B cell (primary cell): ENCODE data around the gene ITFG2. TPM values are rescaled to one million over a fixed set of nuclear protein-coding genes. Genes with fewer than 3 reads are reported as not detected.

Experiments
- ATAC-seq: fragments of 200-7000 bp; cut with Tn5 transposase; one replicate; pipeline ENCODE4 v1.10.0; 2021; ENCODE audit warnings: low read depth, mild to moderate bottlenecking, moderate number of reproducible peaks, moderate library complexity
- CTCF ChIA-PET: fragments of 350-600 bp; sonication (Branson Sonifier 250); formaldehyde crosslinking; loops from one replicate; lab custom pipeline; 2021; ENCODE audit warnings: antibody characterized with exemption, inconsistent platforms; lab: Charles Lee
- POLR2A ChIA-PET: fragments of 350-600 bp; sonication (Branson Sonifier 250); formaldehyde crosslinking; loops from one replicate; lab custom pipeline; 2021; ENCODE audit warnings: antibody characterized with exemption; lab: Charles Lee
- DNase-seq: peaks from one replicate; pipeline ENCODE4 v3.0.0; 2013
- H2AFZ ChIP-seq: 2 replicates; pipeline ENCODE4 v1.6.1; 2012; ENCODE audit warnings: mild to moderate bottlenecking, low read depth, low read length; ENCODE audit not compliant: insufficient read depth, poor library complexity, severe bottlenecking
- H3K27ac ChIP-seq, 2 donors: 1 replicate in 1 of 2; 2 replicates in 1 of 2; pipeline ENCODE4 v1.5.1; 2012 to 2013; ENCODE audit warnings: low read length in 2 of 2, mild to moderate bottlenecking in 2 of 2, moderate library complexity in 1 of 2
- H3K27me3 ChIP-seq, 4 experiments: fragments of 200-600 bp in 1 of 4; sonication (generic) in 1 of 4; replicated peaks in 1 of 4; 1 replicate in 2 of 4; 2 replicates in 2 of 4; pipeline versions ENCODE4 v1.6.1 to v1.7.0; 2013 to 2016; ENCODE audit warnings: low read length in 3 of 4, mild to moderate bottlenecking in 2 of 4, mixed read lengths in 1 of 4, moderate library complexity in 1 of 4; ENCODE audit not compliant: insufficient read depth in 4 of 4, control insufficient read depth in 3 of 4; ENCODE audit errors: control extremely low read depth in 1 of 4
- H3K36me3 ChIP-seq, 2 experiments: replicated peaks in 1 of 2; 1 replicate in 1 of 2; 2 replicates in 1 of 2; pipeline versions ENCODE4 v1.6.1 to v1.7.1; 2013; ENCODE audit warnings: low read length in 1 of 2; ENCODE audit not compliant: insufficient read depth in 2 of 2, control insufficient read depth in 1 of 2; ENCODE audit errors: control extremely low read depth in 1 of 2, extremely low read depth in 1 of 2
- H3K4me1 ChIP-seq, 2 donors: fragments of 200-600 bp in 1 of 2; sonication (generic) in 1 of 2; 1 replicate in 1 of 2; 2 replicates in 1 of 2; pipeline versions ENCODE4 v1.5.1 to v1.6.1; 2013 to 2017; ENCODE audit warnings: low read length in 2 of 2; ENCODE audit not compliant: control insufficient read depth in 2 of 2, insufficient read depth in 2 of 2
- H3K4me2 ChIP-seq: replicated peaks from 2 replicates; pipeline ENCODE3; 2012; ENCODE audit warnings: mild to moderate bottlenecking, low read depth, low read length; ENCODE audit not compliant: poor library complexity, severe bottlenecking
- H3K4me3 ChIP-seq, 5 experiments: fragments of 200-600 bp in 1 of 5; sonication (generic) in 1 of 5; 1 replicate in 3 of 5; 2 replicates in 2 of 5; pipeline versions ENCODE4 v1.5.1 to v1.7.0; 2011 to 2016; ENCODE audit warnings: low read length in 4 of 5, mild to moderate bottlenecking in 4 of 5, low read depth in 2 of 5, control low read depth in 1 of 5, moderate library complexity in 1 of 5; ENCODE audit not compliant: insufficient read depth in 1 of 5; ENCODE audit errors: control extremely low read depth in 1 of 5, extremely low read depth in 1 of 5
- H3K79me2 ChIP-seq: fragments of 200-600 bp; sonication (generic); one replicate; pipeline ENCODE4 v1.6.0; 2016; ENCODE audit warnings: low read length; ENCODE audit not compliant: control insufficient read depth, insufficient read depth
- H3K9ac ChIP-seq: fragments of 200-600 bp; sonication (generic); 2 replicates; pipeline ENCODE4 v1.6.1; 2017; ENCODE audit warnings: mild to moderate bottlenecking, low read length, moderate library complexity
- H3K9me3 ChIP-seq, 3 donors: one replicate each; pipeline versions ENCODE4 v1.6.1 to v1.7.1; 2013; ENCODE audit warnings: low read length in 2 of 3; ENCODE audit not compliant: control insufficient read depth in 2 of 3, insufficient read depth in 1 of 3; ENCODE audit errors: control extremely low read depth in 1 of 3
- H4K20me1 ChIP-seq: 2 replicates; pipeline ENCODE4 v1.6.0; 2012; ENCODE audit warnings: mild to moderate bottlenecking, low read length; ENCODE audit not compliant: insufficient read depth, control insufficient read depth, poor library complexity, severe bottlenecking
- H3K27ac Mint-ChIP-seq: one replicate; pipeline ENCODE4 v1.8.0; 2021; ENCODE audit warnings: mixed read lengths
- H3K27me3 Mint-ChIP-seq: one replicate; pipeline ENCODE4 v1.8.0; 2021; ENCODE audit warnings: mixed read lengths
- H3K4me1 Mint-ChIP-seq: one replicate; pipeline ENCODE4 v1.8.0; 2021; ENCODE audit warnings: mixed read lengths
- H3K4me3 Mint-ChIP-seq: one replicate; pipeline ENCODE4 v1.8.0; 2021; ENCODE audit warnings: mixed read lengths
- H3K9me3 Mint-ChIP-seq: one replicate; pipeline ENCODE4 v1.8.0; 2022; ENCODE audit warnings: mixed read lengths; ENCODE audit not compliant: insufficient read depth
- EZH2 ChIP-seq: IDR thresholded peaks from 2 replicates; pipeline ENCODE4 v1.6.1; 2012; ENCODE audit warnings: borderline replicate concordance, low read depth, mild to moderate bottlenecking, moderate library complexity, low read length; ENCODE audit not compliant: insufficient read depth, poor library complexity, severe bottlenecking
- whole genome bisulfite sequencing: methylation state at CpG from one replicate; pipeline ENCODE4 v1.1.5; 2013; ENCODE audit warnings: missing lambda C conversion rate; ENCODE audit not compliant: insufficient coverage; 5-methylcytosine and 5-hydroxymethylcytosine counted together
- intact Hi-C: fragments of 100-400 bp; cut with micrococcal nuclease; formaldehyde crosslinking; loops from one replicate; pipeline ENCODE4 v1.10.0; 2022
- polyA plus RNA-seq: library from polyadenylated mRNA; depleted of rRNA; stranded (reverse); fragments of >200 nt; gene quantifications from 2 replicates; pipeline ENCODE4 v1.2.3, GENCODE V29; 2012
- total RNA-seq, 2 donors: library from RNA; stranded (reverse); fragments of 120-200 nt in 1 of 2; gene quantifications; 1 replicate in 1 of 2; 2 replicates in 1 of 2; pipeline versions ENCODE4 v1.2.3 to v1.2.4, GENCODE V29; 2013 to 2022

ITFG2 gene
- total and polyA plus RNA-seq, 2 donors (not counting 1 experiment from before 2014, with no cell fraction given): 88.2 to 137 TPM

DNA sequence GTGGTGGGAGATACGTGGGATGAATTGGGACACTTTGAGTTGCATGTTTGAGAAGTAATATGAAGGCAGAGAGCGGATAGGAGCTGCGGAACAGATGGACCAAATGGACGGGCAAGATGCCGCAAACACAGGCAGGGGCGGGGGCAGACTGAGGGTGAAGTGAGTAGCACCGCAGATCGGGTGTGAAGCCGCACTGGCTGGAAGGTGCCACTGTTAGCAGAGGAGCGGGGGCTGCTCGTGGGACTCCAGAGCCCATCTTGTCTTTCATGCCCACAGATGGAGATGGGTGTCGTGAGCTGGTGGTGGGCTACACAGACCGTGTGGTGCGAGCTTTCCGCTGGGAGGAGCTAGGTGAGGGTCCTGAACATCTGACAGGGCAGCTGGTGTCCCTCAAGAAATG is 7.3 kb downstream of the ITFG2 start:
- ATAC-seq (no peak), DNase-seq (no peak)
- H3K9me3 ChIP-seq: no peaks in the 10 kb centered on the region
- no peak overlapping the region for H3K9ac ChIP-seq
- H3K4me2 ChIP-seq: no peak overlapping the region
- no peaks in the 10 kb centered on the region for H3K4me1 ChIP-seq
- H3K27ac ChIP-seq: no peak overlapping the region
- H3K36me3 ChIP-seq: peaks cover 2 to 73% of the 10 kb centered on the region in 2 experiments
- H4K20me1 ChIP-seq: peaks cover 19% of the 10 kb centered on the region
- Mint-ChIP-seq H3K27me3 (no peaks in the 10 kb centered on the region), H3K9me3 (no peaks in the 10 kb centered on the region), H3K4me3 (no peak overlapping the region), H3K27ac (no peak overlapping the region), H3K4me1 (peaks cover 8% of the 10 kb centered on the region)
- intact Hi-C loops: no loop called here
- no peak overlapping the region for H2AFZ ChIP-seq
- 99% methylated on average over 15 of the region's 15 CpGs for WGBS
- no peak overlapping the region for H3K4me3 ChIP-seq
- peaks cover 51% of the 10 kb centered on the region for H3K79me2 ChIP-seq
- H3K27me3 ChIP-seq: no peaks in the 10 kb centered on the region
- CTCF ChIA-PET: no interaction called here
- no peak for TF ChIP-seq EZH2
- POLR2A ChIA-PET: no interaction called here

- Mint-ChIP-seq H3K9me3 (no peaks in the 10 kb centered on the region), H3K4me1 (peaks cover 6% of the 10 kb centered on the region), H3K27me3 (no peaks in the 10 kb centered on the region), H3K27ac (no peak overlapping the region), H3K4me3 (no peak overlapping the region)
- no peaks in the 10 kb centered on the region for H3K9me3 ChIP-seq
- 95% methylated on average over 7 of the region's 9 CpGs for WGBS
- no peaks in the 10 kb centered on the region for H3K4me1 ChIP-seq
- ChIA-PET POLR2A (no interaction called here), CTCF (interaction anchor here (0.6 kb wide), 1 partner anchor 48 kb away, joined by 3 read pairs; no protein-coding TSS in a partner anchor)
- H2AFZ ChIP-seq: no peak overlapping the region
- no peak for ATAC-seq
- peaks cover 19% of the 10 kb centered on the region for H4K20me1 ChIP-seq
- H3K4me3 ChIP-seq: no peak overlapping the region
- no peak overlapping the region for H3K9ac ChIP-seq
- no peak for DNase-seq
- intact Hi-C loops: no loop called here
- H3K27ac ChIP-seq: no peak overlapping the region
- peaks cover 45% of the 10 kb centered on the region for H3K79me2 ChIP-seq
- no peak overlapping the region for H3K4me2 ChIP-seq
- H3K36me3 ChIP-seq: peaks cover 2 to 79% of the 10 kb centered on the region in 2 experiments
- no peak for TF ChIP-seq EZH2
- no peaks in the 10 kb centered on the region for H3K27me3 ChIP-seq
These were observed 8.0 kb downstream of the ITFG2 start for GRCh38 chr12:2820432-2820831.
